ENCODE measurements around the gene P4HA1.

DNA sequence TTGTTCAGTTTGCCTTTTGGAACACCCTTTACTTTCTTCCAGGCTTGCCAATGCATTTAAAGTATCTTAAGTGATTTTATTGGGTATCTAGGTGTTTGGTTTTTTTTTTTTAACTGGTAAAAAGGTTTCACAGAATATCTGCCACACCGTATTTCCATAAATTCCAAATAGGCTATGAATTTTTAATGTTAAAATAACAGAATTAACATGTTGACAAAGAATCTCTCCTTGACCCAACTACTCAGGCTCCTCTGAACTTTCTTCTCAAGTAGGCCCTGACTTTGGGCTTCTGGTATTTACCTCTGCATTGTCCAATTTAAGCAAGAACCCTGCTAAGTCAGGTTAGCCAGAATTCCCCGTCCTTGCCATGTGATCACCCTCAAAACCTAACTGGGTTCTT lies 80.9 kb downstream of the P4HA1 start:
- TF ChIP-seq POLR2A (IDR thresholded peaks at IDR 0.05): no peak
- TF ChIP-seq, protein P1, sequence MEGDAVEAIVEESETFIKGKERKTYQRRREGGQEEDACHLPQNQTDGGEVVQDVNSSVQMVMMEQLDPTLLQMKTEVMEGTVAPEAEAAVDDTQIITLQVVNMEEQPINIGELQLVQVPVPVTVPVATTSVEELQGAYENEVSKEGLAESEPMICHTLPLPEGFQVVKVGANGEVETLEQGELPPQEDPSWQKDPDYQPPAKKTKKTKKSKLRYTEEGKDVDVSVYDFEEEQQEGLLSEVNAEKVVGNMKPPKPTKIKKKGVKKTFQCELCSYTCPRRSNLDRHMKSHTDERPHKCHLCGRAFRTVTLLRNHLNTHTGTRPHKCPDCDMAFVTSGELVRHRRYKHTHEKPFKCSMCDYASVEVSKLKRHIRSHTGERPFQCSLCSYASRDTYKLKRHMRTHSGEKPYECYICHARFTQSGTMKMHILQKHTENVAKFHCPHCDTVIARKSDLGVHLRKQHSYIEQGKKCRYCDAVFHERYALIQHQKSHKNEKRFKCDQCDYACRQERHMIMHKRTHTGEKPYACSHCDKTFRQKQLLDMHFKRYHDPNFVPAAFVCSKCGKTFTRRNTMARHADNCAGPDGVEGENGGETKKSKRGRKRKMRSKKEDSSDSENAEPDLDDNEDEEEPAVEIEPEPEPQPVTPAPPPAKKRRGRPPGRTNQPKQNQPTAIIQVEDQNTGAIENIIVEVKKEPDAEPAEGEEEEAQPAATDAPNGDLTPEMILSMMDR (IDR thresholded peaks at IDR 0.05): no peak

Measured in testis (tissue), 2 donors.